Activated CD4-positive, alpha-beta T cell treated with anti-CD3 and anti-CD28 coated beads, Interleukin-2, amount 10 ng/mL, durations not matched to agents 24 days and 14 days (primary cell): Measurements from ENCODE around the gene CDC25B. TPM values are rescaled to one million over a fixed set of nuclear protein-coding genes. Genes with fewer than 3 reads are reported as not detected.
"Not testable (repeated sequence)": the region's sequence is repeated elsewhere in the genome, so short reads cannot be mapped to it uniquely, and the experiment has no call there.

ENCODE experiments used
- DNase-seq: peaks from one replicate; pipeline ENCODE4 v3.0.0; 2022
- H3K27ac Mint-ChIP-seq: one replicate; pipeline ENCODE4 v1.8.0; 2022; ENCODE audit warnings: mild to moderate bottlenecking, mixed read lengths
- H3K27me3 Mint-ChIP-seq: one replicate; pipeline ENCODE4 v1.8.0; 2022; ENCODE audit warnings: mixed read lengths
- H3K36me3 Mint-ChIP-seq: one replicate; pipeline ENCODE4 v1.8.0; 2022; ENCODE audit warnings: low read depth, mild to moderate bottlenecking, mixed read lengths
- H3K4me1 Mint-ChIP-seq: one replicate; pipeline ENCODE4 v1.8.0; 2021; ENCODE audit warnings: mixed read lengths
- H3K4me3 Mint-ChIP-seq: one replicate; pipeline ENCODE4 v1.8.0; 2022; ENCODE audit warnings: mild to moderate bottlenecking, moderate library complexity, mixed read lengths
- H3K9me3 Mint-ChIP-seq: one replicate; pipeline ENCODE4 v1.8.0; 2021; ENCODE audit warnings: mixed read lengths
- intact Hi-C: fragments of 100-400 bp; cut with micrococcal nuclease; formaldehyde crosslinking; loops from one replicate; pipeline ENCODE4 v1.15.1; 2023
- total RNA-seq: library from RNA; stranded (reverse); gene quantifications from 2 replicates; pipeline ENCODE4 v1.2.3, GENCODE V29; 2022

The CDC25B gene
- total RNA-seq, 1 donor from 2014 or later, result 75.5 TPM

DNA sequence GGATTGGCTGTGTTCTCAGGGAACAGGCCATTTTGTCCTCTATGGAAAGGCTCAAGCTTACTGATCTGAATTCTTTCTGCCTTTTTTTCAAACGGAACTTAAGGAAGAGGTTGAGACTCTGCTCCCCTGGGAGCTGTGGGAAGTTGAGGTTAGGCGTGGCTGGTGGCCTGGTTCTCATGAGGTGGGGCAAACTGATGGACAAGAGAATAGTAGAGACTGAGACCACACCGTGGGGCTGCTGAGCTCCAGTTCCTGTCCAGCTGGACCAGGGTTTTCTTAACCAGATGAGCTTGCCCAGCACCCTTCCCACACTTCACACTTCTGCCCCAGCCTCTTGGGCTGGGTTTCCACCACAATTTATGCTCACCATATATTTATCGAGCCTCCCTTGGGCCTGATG, 30.3 kb downstream of the CDC25B start:
- no peaks in the 10 kb centered on the region for H3K9me3 Mint-ChIP-seq
- no peaks in the 10 kb centered on the region for H3K27me3 Mint-ChIP-seq
- H3K36me3 Mint-ChIP-seq, result peaks cover 15% of the 10 kb centered on the region
- H3K4me1 Mint-ChIP-seq, result peaks cover 6% of the 10 kb centered on the region
- no peak for DNase-seq
- H3K27ac Mint-ChIP-seq, result no peak overlapping the region
- intact Hi-C loops, result no loop called here
- no peak overlapping the region for H3K4me3 Mint-ChIP-seq

DNA sequence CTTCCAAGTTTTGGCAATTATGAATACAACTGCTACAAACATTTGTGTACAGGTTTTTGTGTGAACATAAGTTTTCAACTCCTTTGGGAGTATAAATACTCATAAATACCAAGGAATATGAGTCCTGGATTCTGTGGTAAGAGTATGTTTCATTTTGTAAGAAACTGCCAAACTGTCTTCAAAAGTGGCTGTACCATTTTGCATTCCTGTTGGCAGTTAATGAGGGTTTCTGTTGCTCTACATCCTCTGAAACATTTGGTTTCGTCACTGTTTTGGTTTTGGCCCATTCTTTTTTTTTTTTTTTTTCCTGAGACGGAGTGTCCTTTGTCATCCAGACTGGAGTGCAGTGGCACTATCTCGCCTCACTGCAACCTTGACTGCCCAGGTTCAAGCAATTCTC, 32.7 kb downstream of the CDC25B start:
- H3K4me3 Mint-ChIP-seq, result no peak overlapping the region
- intact Hi-C loops, result no loop called here
- no peaks in the 10 kb centered on the region for H3K4me1 Mint-ChIP-seq
- no peak for DNase-seq
- no peaks in the 10 kb centered on the region for H3K27me3 Mint-ChIP-seq
- H3K36me3 Mint-ChIP-seq, result peaks cover 4% of the 10 kb centered on the region
- no peaks in the 10 kb centered on the region for H3K9me3 Mint-ChIP-seq
- H3K27ac Mint-ChIP-seq, result no peak overlapping the region

DNA sequence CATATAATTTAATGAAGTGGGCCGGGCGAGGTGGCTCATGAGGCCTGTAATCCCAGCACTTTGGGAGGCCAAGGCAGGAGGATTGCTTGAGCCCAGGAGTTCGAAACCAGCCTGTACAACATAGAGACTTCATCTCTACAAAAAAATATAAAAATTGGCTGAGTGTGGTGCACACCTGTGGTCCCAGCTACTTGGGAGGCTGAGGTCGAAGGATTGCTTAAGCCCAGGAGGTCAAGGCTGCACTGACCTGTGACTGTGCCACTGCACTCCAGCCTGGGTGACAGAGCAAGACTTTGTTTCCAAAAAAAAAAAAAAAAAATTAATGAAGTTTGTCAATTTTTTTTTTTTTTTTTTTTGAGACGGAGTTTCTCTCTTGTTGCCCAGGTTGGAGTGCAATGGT, 33.8 kb downstream of the CDC25B start:
- not testable (repeated sequence) for DNase-seq, H3K27ac Mint-ChIP-seq

DNA sequence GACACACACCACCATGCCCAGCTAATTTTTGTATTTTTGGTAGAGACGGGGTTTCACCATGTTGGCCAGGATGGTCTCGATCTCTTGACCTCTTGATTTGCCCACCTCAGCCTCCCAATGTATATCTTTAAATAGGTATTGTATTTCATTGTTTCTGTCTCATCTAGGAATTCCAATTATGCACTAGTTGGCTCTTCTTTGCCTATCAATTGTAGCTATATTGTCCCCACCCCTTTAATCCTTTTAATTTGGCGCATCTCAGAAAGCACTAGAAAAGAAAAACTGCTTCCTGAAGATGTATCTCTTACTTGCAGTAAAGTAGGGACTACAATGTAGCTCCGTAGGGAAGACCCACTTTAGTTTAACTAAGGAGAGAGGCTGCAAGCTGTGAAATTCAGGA, 40.0 kb downstream of the CDC25B start:
- no peak for DNase-seq
- Mint-ChIP-seq H3K27ac (no peak overlapping the region), H3K4me3 (no peak overlapping the region), H3K4me1 (peaks cover 14% of the 10 kb centered on the region), H3K36me3 (no peaks in the 10 kb centered on the region), H3K9me3 (no peaks in the 10 kb centered on the region), H3K27me3 (no peaks in the 10 kb centered on the region)
- intact Hi-C loops, result no loop called here

More for the DNA sequence above, 33.8 kb downstream of the CDC25B start:
- H3K36me3 Mint-ChIP-seq, H3K4me1 Mint-ChIP-seq, H3K9me3 Mint-ChIP-seq, H3K27me3 Mint-ChIP-seq, H3K4me3 Mint-ChIP-seq, intact Hi-C loops: not testable (repeated sequence)

DNA sequence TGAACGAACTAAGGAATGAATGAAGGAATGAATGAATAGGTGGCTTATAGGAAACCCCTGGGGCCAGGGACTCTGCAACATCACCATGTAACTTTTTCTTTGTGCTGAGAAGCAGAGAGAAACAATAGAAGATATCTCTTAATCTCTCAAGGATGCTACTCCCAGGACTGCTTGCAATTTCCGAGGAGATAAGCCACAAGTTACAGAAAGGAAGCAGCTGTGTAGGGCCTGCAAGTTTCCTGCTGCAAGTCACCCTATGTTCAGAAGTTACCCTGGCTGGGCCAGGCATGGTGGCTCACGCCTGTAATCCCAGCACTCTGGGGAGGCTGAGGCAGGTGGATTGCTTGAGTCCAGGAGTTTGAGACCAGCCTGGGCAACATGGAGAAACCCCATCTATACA, 43.2 kb downstream of the CDC25B start:
- intact Hi-C loops, result no loop called here
- Mint-ChIP-seq H3K27me3 (no peaks in the 10 kb centered on the region), H3K27ac (no peak overlapping the region), H3K4me3 (no peak overlapping the region), H3K4me1 (peaks cover 14% of the 10 kb centered on the region), H3K9me3 (no peaks in the 10 kb centered on the region), H3K36me3 (no peaks in the 10 kb centered on the region)
- peak; percentile 67 for DNase-seq

DNA sequence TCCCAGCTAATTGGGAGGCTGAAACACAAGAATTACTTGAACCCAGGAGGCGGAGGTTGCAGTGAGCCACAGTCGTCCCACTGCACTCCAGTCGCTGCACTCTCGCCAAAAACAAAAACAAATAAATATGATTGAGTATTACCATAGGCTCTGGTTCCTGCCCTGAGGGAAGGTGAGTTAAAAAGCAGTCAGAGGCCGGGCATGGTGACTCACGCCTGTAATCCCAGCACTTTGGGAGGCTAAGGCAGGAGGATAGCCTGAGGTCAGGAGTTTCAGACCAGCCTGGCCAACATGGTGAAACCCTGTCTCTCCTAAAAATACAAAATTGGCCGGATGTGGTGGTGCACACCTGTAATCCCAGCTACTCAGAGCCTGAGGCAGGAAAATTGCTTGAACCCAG, 44.1 kb downstream of the CDC25B start:
- H3K4me3 Mint-ChIP-seq, H3K9me3 Mint-ChIP-seq, intact Hi-C loops, DNase-seq, H3K27ac Mint-ChIP-seq, H3K36me3 Mint-ChIP-seq, H3K27me3 Mint-ChIP-seq: not testable (repeated sequence)
- peaks cover 14% of the 10 kb centered on the region for H3K4me1 Mint-ChIP-seq

DNA sequence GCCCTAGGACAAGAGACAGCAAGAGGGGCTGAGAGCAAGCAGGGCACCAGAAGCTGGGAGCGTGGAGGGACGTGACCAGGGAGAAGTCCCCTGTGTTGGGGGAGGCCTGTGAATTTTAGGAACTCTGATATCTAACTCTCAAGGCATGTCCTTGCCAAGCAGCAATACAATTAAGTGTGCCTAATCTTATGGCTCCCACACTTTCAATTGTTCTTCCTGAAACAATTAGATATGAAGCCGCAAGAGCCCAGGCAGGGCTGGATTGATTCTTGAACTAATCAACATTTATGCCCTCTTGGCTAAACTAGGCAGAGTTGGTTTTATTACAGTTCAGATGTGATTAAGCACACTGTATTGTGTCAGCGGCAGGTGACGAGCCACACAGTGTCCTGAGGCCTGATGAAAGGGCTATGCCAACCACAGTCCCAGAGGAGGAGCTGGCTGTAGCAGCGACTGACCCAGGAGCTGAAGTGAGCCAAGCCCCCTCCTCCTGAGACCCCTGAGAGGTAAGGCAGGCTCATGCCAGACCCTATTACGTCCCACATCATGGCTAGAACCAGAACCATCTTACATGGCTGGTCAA, 46.3 kb downstream of the CDC25B start:
- no peak overlapping the region for H3K4me3 Mint-ChIP-seq
- H3K27me3 Mint-ChIP-seq, result no peaks in the 10 kb centered on the region
- intact Hi-C loops, result no loop called here
- no peaks in the 10 kb centered on the region for H3K36me3 Mint-ChIP-seq
- no peak overlapping the region for H3K27ac Mint-ChIP-seq
- peaks cover 21% of the 10 kb centered on the region for H3K4me1 Mint-ChIP-seq
- DNase-seq, result no peak
- H3K9me3 Mint-ChIP-seq, result no peaks in the 10 kb centered on the region

DNA sequence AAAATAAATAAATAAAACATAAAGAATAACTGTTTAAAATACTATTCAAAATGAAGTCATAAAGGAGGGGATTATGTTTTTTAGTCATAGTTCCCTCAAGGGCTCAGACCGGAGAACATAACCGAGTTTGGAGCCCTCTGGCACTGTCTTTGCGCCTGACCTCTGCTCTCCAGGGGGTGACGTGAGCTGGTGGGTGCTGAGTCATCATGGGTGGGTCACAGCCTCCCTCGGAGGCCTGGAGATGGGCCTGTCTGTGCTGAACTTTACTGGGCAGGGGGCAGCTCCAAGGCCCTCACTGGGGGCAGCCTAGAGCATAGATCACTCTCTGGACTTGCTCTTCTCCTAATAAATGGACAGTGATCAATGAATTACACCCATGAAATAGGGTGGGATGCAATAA, 47.4 kb downstream of the CDC25B start:
- DNase-seq, result no peak
- H3K36me3 Mint-ChIP-seq, result peaks cover 2% of the 10 kb centered on the region
- H3K27me3 Mint-ChIP-seq, result no peaks in the 10 kb centered on the region
- peaks cover 27% of the 10 kb centered on the region for H3K4me1 Mint-ChIP-seq
- H3K27ac Mint-ChIP-seq, result no peak overlapping the region
- no peaks in the 10 kb centered on the region for H3K9me3 Mint-ChIP-seq
- intact Hi-C loops, result no loop called here
- H3K4me3 Mint-ChIP-seq, result no peak overlapping the region

DNA sequence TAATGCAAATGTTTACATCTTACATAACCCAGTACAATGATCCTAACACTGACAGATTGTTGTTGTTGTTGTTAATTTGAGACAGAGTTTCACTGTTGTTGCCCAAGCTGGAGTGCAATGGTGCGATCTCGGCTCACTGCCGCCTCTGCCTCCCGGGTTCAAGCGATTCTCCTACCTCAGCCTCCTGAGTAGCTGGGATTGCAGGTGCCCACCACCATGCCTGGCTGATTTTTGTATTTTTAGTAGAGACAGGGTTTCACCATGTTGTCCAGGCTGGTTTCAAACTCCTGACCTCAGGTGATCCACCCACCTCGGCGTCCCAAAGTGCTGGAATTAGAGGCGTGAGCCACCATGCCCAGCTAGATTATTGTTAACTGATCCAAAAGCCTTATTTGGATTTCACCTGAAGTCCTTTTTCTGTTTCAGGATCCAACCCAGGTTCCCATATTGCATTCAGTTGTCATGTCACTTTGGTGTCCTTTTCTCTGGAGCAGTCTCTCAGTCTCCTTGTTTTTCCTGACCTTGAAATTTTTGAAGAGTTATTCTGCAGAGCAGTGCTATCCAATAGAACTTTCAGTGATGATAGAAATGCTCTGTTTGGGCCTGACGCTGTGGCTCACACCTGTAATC, 48.0 kb downstream of the CDC25B start:
- H3K27ac Mint-ChIP-seq, intact Hi-C loops, H3K27me3 Mint-ChIP-seq, H3K9me3 Mint-ChIP-seq, H3K4me3 Mint-ChIP-seq, H3K36me3 Mint-ChIP-seq, DNase-seq: not testable (repeated sequence)
- peaks cover 28% of the 10 kb centered on the region for H3K4me1 Mint-ChIP-seq

DNA sequence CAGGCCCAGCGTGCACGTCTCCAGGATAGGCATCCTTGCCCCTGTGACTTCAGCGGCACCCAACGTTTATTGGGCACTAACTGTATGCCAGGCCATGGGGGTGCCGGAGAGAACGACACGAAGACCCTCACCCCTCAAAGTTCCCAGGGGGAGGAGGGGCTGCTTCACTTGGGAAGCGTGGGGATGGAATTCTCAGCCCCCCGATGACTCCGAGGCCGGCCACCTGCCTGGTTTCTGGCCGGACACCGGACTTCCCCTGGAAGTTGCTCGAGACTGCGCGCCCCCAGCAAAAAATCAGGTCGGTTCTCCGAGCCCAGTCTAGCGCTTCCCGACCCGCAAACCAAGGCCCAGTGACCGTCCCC, 50.2 kb downstream of the CDC25B start:
- H3K36me3 Mint-ChIP-seq, result peaks cover 9% of the 10 kb centered on the region
- no peak for DNase-seq
- peak overlapping the region; percentile 92 for H3K4me3 Mint-ChIP-seq
- H3K27me3 Mint-ChIP-seq, result no peaks in the 10 kb centered on the region
- peak overlapping the region; percentile 90 for H3K27ac Mint-ChIP-seq
- H3K4me1 Mint-ChIP-seq, result peaks cover 21% of the 10 kb centered on the region
- intact Hi-C loops, result loop anchor here (1.0 to 2.0 kb wide), 2 partner anchors 26 to 50 kb away; partner anchors contain the start of genes AP5S1 and CDC25B
- H3K9me3 Mint-ChIP-seq, result no peaks in the 10 kb centered on the region

DNA sequence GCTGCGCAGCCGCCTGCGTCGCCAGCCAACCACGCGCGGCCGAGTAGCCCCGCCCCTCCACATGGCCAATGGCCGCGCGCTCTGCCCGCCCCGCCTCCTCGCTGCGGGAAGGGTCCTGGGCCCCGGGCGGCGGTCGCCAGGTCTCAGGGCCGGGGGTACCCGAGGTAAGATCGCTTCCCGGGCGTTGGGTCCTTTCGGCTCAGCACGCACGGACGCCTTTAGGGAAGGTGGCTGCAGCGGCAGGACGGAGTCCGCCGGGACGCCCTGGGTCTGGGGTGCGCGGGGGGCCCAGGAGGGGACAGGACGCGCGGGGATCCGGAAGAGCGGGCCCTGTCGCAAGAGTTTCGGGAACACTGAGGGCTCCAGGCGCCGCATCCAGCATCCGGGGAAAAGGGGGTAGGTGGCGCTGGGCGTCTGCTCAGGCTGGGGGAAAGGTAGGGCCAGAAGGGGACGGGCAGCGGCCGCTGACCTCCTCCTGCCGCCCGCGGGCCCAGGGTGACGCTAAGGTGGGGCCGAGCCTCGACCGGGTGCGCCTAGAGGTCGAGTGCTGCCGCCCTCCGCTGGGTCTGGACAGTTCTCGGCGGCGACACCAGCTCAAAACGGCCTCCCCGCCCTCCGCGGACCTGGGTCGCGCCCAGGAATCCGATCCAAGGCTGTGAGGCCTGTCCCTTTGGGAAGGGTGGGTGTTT, 50.8 kb downstream of the CDC25B start, which contains the start of gene MAVS:
Gene MAVS, plus strand, starts transcription at position 95 of the 689 bp plus-strand sequence. CDS start 7,791 bp downstream, outside the sequence.
- H3K27me3 Mint-ChIP-seq, result no peaks in the 10 kb centered on the region
- intact Hi-C loops, result loop anchor here (1.0 to 2.0 kb wide), 3 partner anchors 27 to 79 kb away; partner anchors contain the start of genes AP5S1 and CDC25B
- H3K9me3 Mint-ChIP-seq, result no peaks in the 10 kb centered on the region
- DNase-seq, result peak; percentile 97
- H3K27ac Mint-ChIP-seq, result peak within 1 kb of the TSS; percentile 90
- peak within 1 kb of the TSS; percentile 92 for H3K4me3 Mint-ChIP-seq
- H3K4me1 Mint-ChIP-seq, result peaks cover 21% of the 10 kb centered on the region
- H3K36me3 Mint-ChIP-seq, result peaks cover 9% of the 10 kb centered on the region

DNA sequence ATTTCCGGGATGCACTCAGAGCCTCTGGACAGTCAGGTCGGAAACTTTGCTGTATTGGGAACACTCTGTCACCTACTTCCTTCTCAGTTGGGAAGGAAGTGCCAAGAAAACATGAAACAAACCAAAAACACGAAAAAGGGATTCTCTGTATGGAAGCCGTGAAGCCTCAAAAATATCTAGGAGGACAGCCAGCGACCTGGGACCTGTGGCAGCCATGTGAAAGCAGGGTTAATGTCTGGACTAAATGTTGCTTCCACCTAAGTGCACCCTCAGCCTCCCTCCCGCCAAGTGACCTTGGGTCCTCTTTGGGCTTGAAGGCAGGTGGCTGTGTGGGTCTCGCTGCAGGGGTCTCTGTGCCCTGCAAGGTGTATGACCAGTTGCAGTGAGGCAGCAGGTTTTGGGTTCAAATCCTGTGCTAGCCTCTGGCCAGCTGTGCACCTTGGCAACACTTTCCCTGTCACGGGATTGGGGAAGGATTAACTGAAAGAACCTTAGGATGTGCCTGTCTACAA, 51.4 kb downstream of the CDC25B start:
- DNase-seq, result peak; percentile 62
- Mint-ChIP-seq H3K27ac (peak overlapping the region; percentile 90), H3K27me3 (no peaks in the 10 kb centered on the region), H3K9me3 (no peaks in the 10 kb centered on the region), H3K4me1 (peaks cover 21% of the 10 kb centered on the region), H3K4me3 (peak overlapping the region; percentile 92), H3K36me3 (peaks cover 12% of the 10 kb centered on the region)
- intact Hi-C loops, result loop anchor here (1.0 to 2.0 kb wide), 2 partner anchors 51 to 79 kb away; partner anchors contain the start of gene CDC25B

DNA sequence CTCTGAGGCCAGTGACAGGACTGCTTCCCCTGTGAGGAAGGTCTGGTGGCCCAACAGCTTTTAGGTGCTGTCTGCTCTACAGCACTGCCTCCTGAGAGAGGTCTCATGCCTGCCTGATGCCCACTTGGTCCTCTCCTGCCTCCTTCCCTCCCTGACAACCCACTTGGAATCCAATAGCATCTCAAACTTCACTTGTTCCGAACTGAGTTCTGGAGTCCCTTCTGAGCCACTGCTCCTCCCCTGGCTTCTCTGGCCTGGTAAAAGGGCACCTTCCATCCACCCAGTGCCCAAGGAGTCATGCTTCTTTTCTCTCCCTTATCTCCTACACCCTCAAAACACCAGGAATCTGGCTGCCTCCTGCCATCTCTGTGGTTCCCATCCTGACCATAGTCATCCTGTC, 52.5 kb downstream of the CDC25B start:
- Mint-ChIP-seq H3K4me1 (peaks cover 21% of the 10 kb centered on the region), H3K9me3 (no peaks in the 10 kb centered on the region), H3K36me3 (peaks cover 12% of the 10 kb centered on the region), H3K4me3 (peak overlapping the region; percentile 92), H3K27me3 (no peaks in the 10 kb centered on the region), H3K27ac (peak overlapping the region; percentile 72)
- no peak for DNase-seq
- intact Hi-C loops, result no loop called here

DNA sequence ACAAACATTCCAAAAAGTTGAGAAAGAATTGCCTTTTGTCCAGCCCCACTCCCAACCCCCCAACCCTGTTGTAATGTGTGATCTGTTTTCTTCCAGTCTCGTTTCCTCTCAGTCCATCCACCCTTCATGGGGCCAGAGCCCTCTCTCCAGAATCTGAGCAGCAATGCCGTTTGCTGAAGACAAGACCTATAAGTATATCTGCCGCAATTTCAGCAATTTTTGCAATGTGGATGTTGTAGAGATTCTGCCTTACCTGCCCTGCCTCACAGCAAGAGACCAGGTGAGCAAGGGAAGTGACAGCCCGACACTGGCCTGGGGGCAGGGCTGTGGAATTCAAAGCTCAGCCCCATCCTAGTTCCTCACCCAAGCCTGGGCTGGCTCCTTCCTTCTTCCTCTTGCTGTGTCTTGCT, 58.4 kb downstream of the CDC25B start:
- peaks cover 32% of the 10 kb centered on the region for H3K36me3 Mint-ChIP-seq
- DNase-seq, result no peak

More for the DNA sequence above, 58.4 kb downstream of the CDC25B start:
- Mint-ChIP-seq H3K4me1 (peaks cover 9% of the 10 kb centered on the region), H3K4me3 (no peak overlapping the region), H3K27ac (no peak overlapping the region), H3K9me3 (no peaks in the 10 kb centered on the region), H3K27me3 (no peaks in the 10 kb centered on the region)
- intact Hi-C loops, result no loop called here
